ENCODE measurements around the gene SPSB4. TPM values are rescaled to one million over a fixed set of nuclear protein-coding genes. Genes with fewer than 3 reads are reported as not detected.

Gene SPSB4
- total and polyA plus RNA-seq, 10 of the 15 experiments (the other 5 are each of a cell fraction or from before 2014, with no cell fraction given), result not detected

DNA sequence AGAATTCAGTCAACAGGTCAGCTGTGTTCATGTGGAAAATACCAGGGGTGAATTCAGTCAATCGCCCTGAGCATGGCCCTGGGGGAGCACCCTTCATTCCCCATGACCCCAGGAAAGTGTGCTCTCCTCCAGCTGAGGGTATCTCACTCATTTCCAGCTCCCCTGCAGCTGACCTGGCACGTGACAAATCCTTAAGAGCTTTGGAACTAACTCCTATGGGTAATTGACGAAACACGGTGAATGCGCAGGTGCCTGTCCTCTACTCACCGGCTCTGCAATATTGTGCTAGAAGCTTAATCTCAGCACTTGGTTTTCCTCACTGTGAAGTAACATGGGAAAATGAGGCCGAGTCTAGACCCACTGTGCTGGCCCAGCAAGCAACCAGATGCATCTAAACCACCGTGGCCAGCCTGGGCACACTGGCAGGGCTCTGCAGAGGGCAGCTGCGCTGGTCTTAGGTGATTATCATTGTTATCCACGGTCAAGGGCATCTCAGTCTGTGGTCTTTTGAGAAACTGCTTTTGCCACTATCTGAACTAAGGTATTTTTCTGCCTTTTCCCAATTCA is 63.1 kb downstream of the SPSB4 start:
- intact Hi-C loops (cut with micrococcal nuclease; ENCODE audit: unreplicated experiment), result no loop called here
- Histone ChIP-seq H3K9ac (ENCODE audit: control insufficient read depth, insufficient read depth, low read length) (no peak overlapping the region), H3K4me3 (no peak overlapping the region), H3K4me1 (ENCODE audit: control insufficient read depth, insufficient read depth, low read length) (no peaks in the 10 kb centered on the region), H3K27ac (ENCODE audit: control insufficient read depth, insufficient read depth) (no peak overlapping the region), H3K4me2 (ENCODE audit: control insufficient read depth, insufficient read depth) (no peak overlapping the region), H3K79me2 (ENCODE audit: control insufficient read depth, insufficient read depth, low read length) (no peaks in the 10 kb centered on the region), H3K36me3 (ENCODE audit: control insufficient read depth in 2 of 2, insufficient read depth in 2 of 2, low read length in 1 of 2) (no peaks in the 10 kb centered on the region), H2AFZ (ENCODE audit: control insufficient read depth, low read depth, low read length) (no peak overlapping the region), H4K20me1 (ENCODE audit: control insufficient read depth, insufficient read depth) (no peaks in the 10 kb centered on the region), H3K27me3 (replicated peaks in 1 of 2; ENCODE audit: control insufficient read depth in 2 of 2, insufficient read depth in 2 of 2, low read length in 1 of 2) (no peaks in the 10 kb centered on the region), H3K9me3 (replicated peaks; ENCODE audit: control insufficient read depth, insufficient read depth, low read length) (no peaks in the 10 kb centered on the region)
- ATAC-seq (no peak), FAIRE-seq (no peak), DNase-seq (ENCODE audit: low read depth, low spot score) (no peak)
- TF ChIP-seq CHD4 (IDR thresholded peaks at IDR 0.05) (no peak), HDGF (IDR thresholded peaks at IDR 0.05) (no peak), CHD2 (IDR thresholded peaks at IDR 0.05; ENCODE audit: borderline replicate concordance, low read depth, low read length) (no peak), FOXK2 (IDR thresholded peaks at IDR 0.05) (no peak)
- TF ChIP-seq, protein P1, sequence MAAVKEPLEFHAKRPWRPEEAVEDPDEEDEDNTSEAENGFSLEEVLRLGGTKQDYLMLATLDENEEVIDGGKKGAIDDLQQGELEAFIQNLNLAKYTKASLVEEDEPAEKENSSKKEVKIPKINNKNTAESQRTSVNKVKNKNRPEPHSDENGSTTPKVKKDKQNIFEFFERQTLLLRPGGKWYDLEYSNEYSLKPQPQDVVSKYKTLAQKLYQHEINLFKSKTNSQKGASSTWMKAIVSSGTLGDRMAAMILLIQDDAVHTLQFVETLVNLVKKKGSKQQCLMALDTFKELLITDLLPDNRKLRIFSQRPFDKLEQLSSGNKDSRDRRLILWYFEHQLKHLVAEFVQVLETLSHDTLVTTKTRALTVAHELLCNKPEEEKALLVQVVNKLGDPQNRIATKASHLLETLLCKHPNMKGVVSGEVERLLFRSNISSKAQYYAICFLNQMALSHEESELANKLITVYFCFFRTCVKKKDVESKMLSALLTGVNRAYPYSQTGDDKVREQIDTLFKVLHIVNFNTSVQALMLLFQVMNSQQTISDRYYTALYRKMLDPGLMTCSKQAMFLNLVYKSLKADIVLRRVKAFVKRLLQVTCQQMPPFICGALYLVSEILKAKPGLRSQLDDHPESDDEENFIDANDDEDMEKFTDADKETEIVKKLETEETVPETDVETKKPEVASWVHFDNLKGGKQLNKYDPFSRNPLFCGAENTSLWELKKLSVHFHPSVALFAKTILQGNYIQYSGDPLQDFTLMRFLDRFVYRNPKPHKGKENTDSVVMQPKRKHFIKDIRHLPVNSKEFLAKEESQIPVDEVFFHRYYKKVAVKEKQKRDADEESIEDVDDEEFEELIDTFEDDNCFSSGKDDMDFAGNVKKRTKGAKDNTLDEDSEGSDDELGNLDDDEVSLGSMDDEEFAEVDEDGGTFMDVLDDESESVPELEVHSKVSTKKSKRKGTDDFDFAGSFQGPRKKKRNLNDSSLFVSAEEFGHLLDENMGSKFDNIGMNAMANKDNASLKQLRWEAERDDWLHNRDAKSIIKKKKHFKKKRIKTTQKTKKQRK (IDR thresholded peaks at IDR 0.05; ENCODE audit: low read depth, low read length), result no peak
- RAD21 ChIA-PET (ENCODE audit: unreplicated experiment), result no interaction called here
- SMC1A ChIA-PET (ENCODE audit: uncharacterized antibody, unreplicated experiment), result interaction anchor here (2.8 kb wide), 1 partner anchor 114 kb away, joined by 8 read pairs; no protein-coding TSS in a partner anchor
- in situ Hi-C loops (cut with MboI), result no loop called here
- POLR2A ChIA-PET, result no interaction called here
- no TSS peak for BruUV-seq (replicated peaks)
- CTCF ChIA-PET, result interaction anchor here (1.3 to 3.5 kb wide), 2 partner anchors 9 to 104 kb away, joined by 6 to 17 read pairs; no protein-coding TSS in a partner anchor
- WGBS (ENCODE audit: insufficient coverage, insufficient replicate concordance, low lambda C conversion rate, missing lambda C conversion rate), result 34% methylated on average over 10 of the region's 10 CpGs

All from GM12878 (cell line).